Measurements from ENCODE around the gene TENT5D.

The TENT5D gene

DNA sequence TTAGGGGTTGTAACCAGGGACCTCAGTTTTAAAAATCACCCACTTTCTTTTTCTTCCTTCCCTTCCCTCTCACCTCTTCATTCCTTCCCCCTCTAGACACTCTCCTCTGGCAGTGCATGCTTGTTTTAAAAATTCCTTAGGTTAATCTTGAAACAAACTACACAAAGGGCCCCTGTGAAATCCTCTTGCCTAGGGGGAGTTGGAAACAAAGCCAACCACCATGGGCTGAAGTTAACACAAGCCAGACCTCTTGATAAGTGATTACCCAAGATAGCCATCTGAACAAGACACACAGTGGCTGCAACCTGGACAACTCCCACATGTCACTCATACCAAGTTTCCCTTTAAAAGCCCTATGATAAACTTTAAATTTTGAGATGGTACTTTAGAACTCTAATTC, 68.9 kb downstream of the TENT5D start:
- no peak for TF ChIP-seq JUND (IDR thresholded peaks at IDR 0.05; ENCODE audit: low read depth)
- DNase-seq (ENCODE audit: low read depth in 1 of 2, low spot score in 1 of 2): no peak
- in situ Hi-C loops (cut with HindIII; ENCODE audit: low pct_unique_long_range_greater_than_20kb, low sequenced_read_pairs): no loop called here

Data from T47D (cell line).